ENCODE data around the gene THNSL1. TPM values are rescaled to one million over a fixed set of nuclear protein-coding genes. Genes with fewer than 3 reads are reported as not detected.

THNSL1 gene
- polyA plus RNA-seq, 3 donors: 0.80 to 2.1 (median 1.7) TPM

- 32 to 68% (median 39%) methylated on average over 4 of the region's 4 CpGs for WGBS, 3 donors
- H3K27ac ChIP-seq (ENCODE audit: low read depth, low read length): no peak overlapping the region
Observed at GRCh38 chr10:25047591-25048301, 31.3 kb downstream of the THNSL1 start.

- no peak overlapping the region for H3K27ac ChIP-seq (ENCODE audit: low read depth, low read length)
- WGBS, 3 donors: 77 to 85% (median 82%) methylated on average over 5 of the region's 5 CpGs
Observed at GRCh38 chr10:25048450-25048849, 32.0 kb downstream of the THNSL1 start.

GRCh38 chr10:25049966-25050365, 33.6 kb downstream of the THNSL1 start:
- H3K27ac ChIP-seq (ENCODE audit: low read depth, low read length): no peak overlapping the region
- WGBS, 3 donors: 91 to 97% (median 92%) methylated on average over 2 of the region's 2 CpGs

- H3K27ac ChIP-seq (ENCODE audit: low read depth, low read length): no peak overlapping the region
- 86 to 91% (median 89%) methylated on average over 9 of the region's 9 CpGs for WGBS, 3 donors
Observed at GRCh38 chr10:25050402-25050801, 34.0 kb downstream of the THNSL1 start.

GRCh38 chr10:25052012-25052411, 35.6 kb downstream of the THNSL1 start:
- 44 to 95% (median 95%) methylated on average over 1 of the region's 1 CpG for WGBS, 3 donors
- H3K27ac ChIP-seq (ENCODE audit: low read depth, low read length): no peak overlapping the region

GRCh38 chr10:25056726-25057125, 40.3 kb downstream of the THNSL1 start:
- no peak overlapping the region for H3K27ac ChIP-seq (ENCODE audit: low read depth, low read length)
- WGBS, 3 donors: 72 to 85% (median 84%) methylated on average over 3 of the region's 3 CpGs

- 52 to 71% (median 58%) methylated on average over 4 of the region's 4 CpGs for WGBS, 3 donors
- H3K27ac ChIP-seq (ENCODE audit: low read depth, low read length): no peak overlapping the region
Observed at GRCh38 chr10:25057886-25058285, 41.5 kb downstream of the THNSL1 start.

GRCh38 chr10:25059990-25060389, 43.6 kb downstream of the THNSL1 start:
- H3K27ac ChIP-seq (ENCODE audit: low read depth, low read length): no peak overlapping the region

GRCh38 chr10:25061125-25061524, 44.7 kb downstream of the THNSL1 start:
- H3K27ac ChIP-seq (ENCODE audit: low read depth, low read length): no peak overlapping the region
- 94 to 97% (median 95%) methylated on average over 7 of the region's 7 CpGs for WGBS, 3 donors

More at GRCh38 chr10:25059990-25060389, 43.6 kb downstream of the THNSL1 start:
- 54 to 63% (median 57%) methylated on average over 7 of the region's 7 CpGs for whole genome bisulfite sequencing, 3 donors

- H3K27ac ChIP-seq (ENCODE audit: low read depth, low read length): no peak overlapping the region
- 71 to 74% (median 73%) methylated on average over 11 of the region's 11 CpGs for WGBS, 3 donors
Observed at GRCh38 chr10:25061711-25062449, 45.5 kb downstream of the THNSL1 start.

- no peak overlapping the region for H3K27ac ChIP-seq (ENCODE audit: low read depth, low read length)
- 100% methylated on average over 1 of the region's 1 CpG for WGBS, 3 donors
Observed at GRCh38 chr10:25063157-25063556, 46.7 kb downstream of the THNSL1 start.

GRCh38 chr10:25063644-25064043, 47.2 kb downstream of the THNSL1 start:
- no peak overlapping the region for H3K27ac ChIP-seq (ENCODE audit: low read depth, low read length)
- WGBS, 3 donors: 94 to 96% (median 95%) methylated on average over 8 of the region's 8 CpGs

- no peak overlapping the region for H3K27ac ChIP-seq (ENCODE audit: low read depth, low read length)
- 85 to 93% (median 92%) methylated on average over 2 of the region's 2 CpGs for WGBS, 3 donors
Observed at GRCh38 chr10:25064401-25064800, 48.0 kb downstream of the THNSL1 start.

GRCh38 chr10:25065761-25066476, 49.5 kb downstream of the THNSL1 start:
- WGBS, 3 donors: 87 to 91% (median 90%) methylated on average over 4 of the region's 4 CpGs
- no peak overlapping the region for H3K27ac ChIP-seq (ENCODE audit: low read depth, low read length)

GRCh38 chr10:25068152-25069058, 52.0 kb downstream of the THNSL1 start:
- H3K27ac ChIP-seq (ENCODE audit: low read depth, low read length): no peak overlapping the region
- 73 to 76% (median 76%) methylated on average over 11 of the region's 11 CpGs for WGBS, 3 donors

GRCh38 chr10:25071227-25071626, 54.8 kb downstream of the THNSL1 start:
- 76 to 94% (median 94%) methylated on average over 1 of the region's 1 CpG for WGBS, 3 donors
- no peak overlapping the region for H3K27ac ChIP-seq (ENCODE audit: low read depth, low read length)

- WGBS, 3 donors: 23 to 64% (median 62%) methylated on average over 2 of the region's 2 CpGs
- H3K27ac ChIP-seq (ENCODE audit: low read depth, low read length): no peak overlapping the region
Observed at GRCh38 chr10:25072786-25073185, 56.4 kb downstream of the THNSL1 start.

GRCh38 chr10:25075825-25076224, 59.4 kb downstream of the THNSL1 start:
- WGBS, 3 donors: 84 to 93% (median 89%) methylated on average over 4 of the region's 4 CpGs
- no peak overlapping the region for H3K27ac ChIP-seq (ENCODE audit: low read depth, low read length)
